WTC11 (cell line): ENCODE measurements around the gene CCDC134. TPM values are rescaled to one million over a fixed set of nuclear protein-coding genes. Genes with fewer than 3 reads are reported as not detected.
A peak's percentile ranks its signal among the peaks of the same experiment; 100 is the strongest.

Experiments
- AR ChIP-seq: fragments of 250-450 bp; sonication (Bioruptor Pico); IDR thresholded peaks from 2 replicates; pipeline ENCODE4 v1.9.0; 2021; ENCODE audit warnings: mild to moderate bottlenecking
- ATF2 ChIP-seq: sonication (generic); formaldehyde crosslinking; IDR thresholded peaks from 2 replicates; pipeline ENCODE4 v1.8.1; 2022; ENCODE audit warnings: low read depth, missing genetic modification reagents, borderline replicate concordance
- ATF3 ChIP-seq: sonication (generic); formaldehyde crosslinking; conservative IDR thresholded peaks from 2 replicates; pipeline ENCODE4 v1.8.1; 2022; ENCODE audit warnings: mild to moderate bottlenecking, missing genetic modification reagents
- ATF6 ChIP-seq: sonication (generic); formaldehyde crosslinking; IDR thresholded peaks from 2 replicates; pipeline ENCODE4 v1.8.1; 2023; ENCODE audit warnings: mild to moderate bottlenecking, missing genetic modification reagents
- CBFB ChIP-seq: sonication (generic); formaldehyde crosslinking; IDR thresholded peaks from 2 replicates; pipeline ENCODE4 v1.8.1; 2022; ENCODE audit warnings: mild to moderate bottlenecking, low read depth, missing genetic modification reagents
- CDX4 ChIP-seq: fragments of 250-450 bp; sonication (Bioruptor Pico); IDR thresholded peaks from 2 replicates; pipeline ENCODE4 v1.9.0; 2021; ENCODE audit warnings: moderate library complexity, mild to moderate bottlenecking, inconsistent platforms, borderline replicate concordance
- E2F1 ChIP-seq: sonication (generic); formaldehyde crosslinking; IDR thresholded peaks from 2 replicates; pipeline ENCODE4 v1.8.0; 2022; ENCODE audit warnings: mild to moderate bottlenecking, missing genetic modification reagents
- E2F5 ChIP-seq: sonication (generic); formaldehyde crosslinking; IDR thresholded peaks from 2 replicates; pipeline ENCODE4 v1.8.1; 2022; ENCODE audit warnings: mild to moderate bottlenecking, moderate library complexity, missing genetic modification reagents
- ELF4 ChIP-seq: sonication (generic); formaldehyde crosslinking; IDR thresholded peaks from 2 replicates; pipeline ENCODE4 v1.8.1; 2022; ENCODE audit warnings: low read depth, mild to moderate bottlenecking, moderate library complexity, missing genetic modification reagents
- ESRRA ChIP-seq: sonication (generic); formaldehyde crosslinking; IDR thresholded peaks from 2 replicates; pipeline ENCODE4 v1.8.1; 2022; ENCODE audit warnings: mild to moderate bottlenecking, missing genetic modification reagents, borderline replicate concordance
- ETV6 ChIP-seq: sonication (generic); formaldehyde crosslinking; IDR thresholded peaks from 2 replicates; pipeline ENCODE4 v1.8.1; 2022; ENCODE audit warnings: mild to moderate bottlenecking, missing genetic modification reagents
- FOXK1 ChIP-seq: sonication (generic); formaldehyde crosslinking; IDR thresholded peaks from 2 replicates; pipeline ENCODE4 v1.8.0; 2022; ENCODE audit warnings: mild to moderate bottlenecking, moderate library complexity, missing genetic modification reagents
- GTF2I ChIP-seq: fragments of 250-450 bp; sonication (Bioruptor Pico); conservative IDR thresholded peaks from 2 replicates; pipeline ENCODE4 v1.4.0; 2021; ENCODE audit warnings: mild to moderate bottlenecking
- HMGXB4 ChIP-seq: sonication (generic); formaldehyde crosslinking; IDR thresholded peaks from 2 replicates; pipeline ENCODE4 v1.8.1; 2023; ENCODE audit warnings: mild to moderate bottlenecking, moderate library complexity, missing genetic modification reagents
- IRF2 ChIP-seq: sonication (generic); formaldehyde crosslinking; IDR thresholded peaks from 2 replicates; pipeline ENCODE4 v1.8.0; 2022; ENCODE audit warnings: low read depth, missing genetic modification reagents, borderline replicate concordance
- NFYB ChIP-seq: sonication (generic); formaldehyde crosslinking; conservative IDR thresholded peaks from 2 replicates; pipeline ENCODE4 v1.8.0; 2022; ENCODE audit warnings: low read depth, missing genetic modification reagents
- TCF7 ChIP-seq: sonication (generic); formaldehyde crosslinking; IDR thresholded peaks from 2 replicates; pipeline ENCODE4 v1.8.0; 2022; ENCODE audit warnings: mild to moderate bottlenecking, low read depth, missing genetic modification reagents, moderate library complexity
- TEAD4 ChIP-seq: sonication (generic); formaldehyde crosslinking; IDR thresholded peaks from 2 replicates; pipeline ENCODE4 v1.8.0; 2022; ENCODE audit warnings: mild to moderate bottlenecking, missing genetic modification reagents
- USF1 ChIP-seq: sonication (generic); formaldehyde crosslinking; IDR thresholded peaks from 2 replicates; pipeline ENCODE4 v1.8.0; 2022; ENCODE audit warnings: mild to moderate bottlenecking, missing genetic modification reagents
- ZBTB21 ChIP-seq: sonication (generic); formaldehyde crosslinking; IDR thresholded peaks from 2 replicates; pipeline ENCODE4 v1.8.1; 2023; ENCODE audit warnings: mild to moderate bottlenecking, missing genetic modification reagents, borderline replicate concordance
- ZMAT4 ChIP-seq: fragments of 250-450 bp; sonication (Bioruptor Pico); IDR thresholded peaks from 2 replicates; pipeline ENCODE4 v1.9.0; 2021; ENCODE audit warnings: mild to moderate bottlenecking
- ZNF263 ChIP-seq: sonication (generic); formaldehyde crosslinking; IDR thresholded peaks from 2 replicates; pipeline ENCODE4 v1.8.1; 2022; ENCODE audit warnings: low read depth, mild to moderate bottlenecking, moderate library complexity, missing genetic modification reagents
- ZNF416 ChIP-seq: fragments of 250-450 bp; sonication (Bioruptor Pico); IDR thresholded peaks from 2 replicates; pipeline ENCODE4 v1.9.0; 2021; ENCODE audit warnings: mild to moderate bottlenecking, inconsistent platforms
- ZNF671 ChIP-seq: fragments of 250-450 bp; sonication (Bioruptor Pico); IDR thresholded peaks from 2 replicates; pipeline ENCODE4 v1.8.0; 2021; ENCODE audit warnings: mild to moderate bottlenecking
- total RNA-seq: library from RNA; stranded (reverse); gene quantifications from 3 replicates; pipeline ENCODE4 v1.2.3, GENCODE V29; 2021

Gene CCDC134
- total RNA-seq, 1 experiment from 2014 or later, result 19.0 TPM

GRCh38 chr22:41832553-41833368 lies 32.3 kb downstream of the CCDC134 start, which contains the start of gene SREBF2 (continued):
- TF ChIP-seq E2F1 (CRISPR knock-in tag) (no peak), ELF4 (CRISPR knock-in tag) (no peak), HMGXB4 (CRISPR knock-in tag) (no peak), IRF2 (no peak), ATF6 (CRISPR knock-in tag) (no peak), TEAD4 (CRISPR knock-in tag) (no peak), CBFB (CRISPR knock-in tag) (0 out of 2 replicates have a peak, but pooled peaks have one; percentile 13), ETV6 (CRISPR knock-in tag) (peak; percentile 90), GTF2I (CRISPR knock-in tag) (no peak), CDX4 (CRISPR knock-in tag) (no peak), ATF3 (0 out of 2 replicates have a peak, but pooled peaks have one; percentile 27), ZMAT4 (CRISPR knock-in tag) (no peak), E2F5 (CRISPR knock-in tag) (peak; percentile 36; the same call in 1 of the 2 replicates), USF1 (CRISPR knock-in tag) (0 out of 2 replicates have a peak, but pooled peaks have one; percentile 34), ZNF671 (no peak), ZBTB21 (no peak; the same call in 1 of the 2 replicates), ZNF263 (CRISPR knock-in tag) (no peak), NFYB (CRISPR knock-in tag) (peak; percentile 89), AR (CRISPR knock-in tag) (no peak), ATF2 (CRISPR knock-in tag) (peak; percentile 57; the same call in 1 of the 2 replicates), TCF7 (CRISPR knock-in tag) (no peak), ESRRA (CRISPR knock-in tag) (no peak), FOXK1 (CRISPR knock-in tag) (peak; percentile 80), ZNF416 (CRISPR knock-in tag) (no peak)
